Cardiac fibroblast (primary cell): ENCODE data around the gene RAB3A.

Source experiments
- DNase-seq, 2 donors: peaks; one replicate each; pipeline versions ENCODE4 v3.0.0 to v3.0.0-alpha.2; 2010; ENCODE audit warnings: low read depth in 2 of 2
- H3K4me3 ChIP-seq, 2 donors: replicated peaks in 1 of 2; 1 replicate in 1 of 2; 2 replicates in 1 of 2; pipeline ENCODE4 v1.5.1; 2011; ENCODE audit warnings: low read depth in 2 of 2, low read length in 2 of 2, mild to moderate bottlenecking in 2 of 2, moderate library complexity in 1 of 2
- TF ChIP-seq, protein P1 (sequence below): IDR thresholded peaks from one replicate; pipeline ENCODE4 v1.5.1; 2011; ENCODE audit warnings: low read depth, mild to moderate bottlenecking, low read length, inconsistent platforms

Gene RAB3A

GRCh38 chr19:18205200-18205892 is 1.5 kb upstream of the RAB3A start:
- peak overlapping the region; percentile 68 to 73 for H3K4me3 ChIP-seq
- peak; percentile 76 to 83 for DNase-seq
- TF ChIP-seq, protein P1, sequence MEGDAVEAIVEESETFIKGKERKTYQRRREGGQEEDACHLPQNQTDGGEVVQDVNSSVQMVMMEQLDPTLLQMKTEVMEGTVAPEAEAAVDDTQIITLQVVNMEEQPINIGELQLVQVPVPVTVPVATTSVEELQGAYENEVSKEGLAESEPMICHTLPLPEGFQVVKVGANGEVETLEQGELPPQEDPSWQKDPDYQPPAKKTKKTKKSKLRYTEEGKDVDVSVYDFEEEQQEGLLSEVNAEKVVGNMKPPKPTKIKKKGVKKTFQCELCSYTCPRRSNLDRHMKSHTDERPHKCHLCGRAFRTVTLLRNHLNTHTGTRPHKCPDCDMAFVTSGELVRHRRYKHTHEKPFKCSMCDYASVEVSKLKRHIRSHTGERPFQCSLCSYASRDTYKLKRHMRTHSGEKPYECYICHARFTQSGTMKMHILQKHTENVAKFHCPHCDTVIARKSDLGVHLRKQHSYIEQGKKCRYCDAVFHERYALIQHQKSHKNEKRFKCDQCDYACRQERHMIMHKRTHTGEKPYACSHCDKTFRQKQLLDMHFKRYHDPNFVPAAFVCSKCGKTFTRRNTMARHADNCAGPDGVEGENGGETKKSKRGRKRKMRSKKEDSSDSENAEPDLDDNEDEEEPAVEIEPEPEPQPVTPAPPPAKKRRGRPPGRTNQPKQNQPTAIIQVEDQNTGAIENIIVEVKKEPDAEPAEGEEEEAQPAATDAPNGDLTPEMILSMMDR, result no peak

- peak overlapping the region; percentile 68 to 73 for H3K4me3 ChIP-seq
- TF ChIP-seq, protein P1, result no peak
- DNase-seq, result no peak
These were observed 755 bp upstream of the RAB3A start for GRCh38 chr19:18204394-18205199.

- peak in 1 of 2 donors; percentile 20 for DNase-seq
- H3K4me3 ChIP-seq, result peak overlapping the region; percentile 85 to 87
- TF ChIP-seq, protein P1, result no peak
These were observed 407 bp downstream of the RAB3A start for GRCh38 chr19:18203408-18203862.

DNA sequence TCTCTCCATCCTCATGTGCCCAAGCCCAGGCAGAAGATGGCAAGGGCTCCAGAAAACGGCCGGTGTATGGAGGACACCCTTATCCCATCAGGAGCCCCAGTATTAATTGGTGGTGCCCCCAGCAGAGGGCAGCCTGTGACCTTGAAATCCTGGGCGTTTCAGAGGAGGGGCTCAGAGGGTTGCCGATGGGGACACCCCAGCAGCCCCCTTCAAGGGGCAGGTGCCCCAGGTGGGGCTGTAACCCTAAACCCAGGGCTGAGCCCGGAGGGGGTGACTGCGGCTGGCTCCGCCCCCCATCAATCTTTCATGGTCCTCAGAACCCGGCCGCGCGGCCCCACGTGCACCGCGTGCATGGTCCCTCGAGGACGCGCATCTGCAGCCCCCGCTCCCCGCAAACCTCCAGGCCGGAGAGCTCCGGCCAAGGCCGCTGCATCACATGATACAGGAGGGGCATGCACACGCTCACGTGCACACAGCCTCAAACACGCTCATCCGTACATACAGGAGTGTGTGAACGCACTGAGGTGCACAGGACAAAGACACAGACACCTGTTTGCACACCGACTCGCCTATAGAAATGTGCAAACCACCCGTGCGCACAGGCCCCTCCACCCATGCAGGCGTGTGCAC is 949 bp downstream of the RAB3A start:
- peak; percentile 25 to 27 for DNase-seq
- H3K4me3 ChIP-seq, result peak overlapping the region; percentile 85 to 87
- TF ChIP-seq, protein P1, result no peak

- H3K4me3 ChIP-seq, result no peak overlapping the region
- TF ChIP-seq, protein P1, result no peak
These were observed 1.5 kb downstream of the RAB3A start for GRCh38 chr19:18202397-18202777.

DNA sequence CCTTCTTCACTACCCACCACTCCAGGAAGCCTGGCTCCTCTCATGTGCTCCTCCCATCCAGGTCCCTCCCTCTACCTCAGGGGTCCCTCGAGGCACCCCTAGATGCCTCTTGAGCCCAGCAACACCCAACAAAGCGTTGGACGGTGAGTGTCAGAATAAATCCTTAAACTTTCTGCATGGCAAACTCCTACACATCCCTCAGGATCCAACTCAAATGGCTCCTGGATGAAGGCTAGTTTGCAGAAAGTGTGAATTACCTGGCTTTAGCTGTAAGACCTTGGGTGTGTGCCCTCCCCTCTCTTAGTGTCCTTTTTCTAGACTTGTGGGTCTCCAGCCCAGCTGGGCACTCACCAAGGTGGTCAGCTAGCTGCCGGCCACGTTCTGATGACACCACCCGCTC is 5.5 kb downstream of the RAB3A start:
- no peak overlapping the region for H3K4me3 ChIP-seq
- TF ChIP-seq, protein P1, result no peak
- DNase-seq, result no peak

More at GRCh38 chr19:18202397-18202777, 1.5 kb downstream of the RAB3A start:
- no peak for DNase-seq
